Rectal smooth muscle tissue (tissue), 1 donor: Measurements from ENCODE around the gene DSG2.

ENCODE experiments used
- H3K27ac ChIP-seq: one replicate; pipeline ENCODE4 v1.7.0; 2013; ENCODE audit warnings: low read depth, low read length, inconsistent platforms
- H3K27me3 ChIP-seq: one replicate; pipeline ENCODE4 v1.7.0; 2013; ENCODE audit warnings: low read length; ENCODE audit not compliant: control insufficient read depth, insufficient read depth
- H3K36me3 ChIP-seq: one replicate; pipeline ENCODE4 v1.7.0; 2013; ENCODE audit warnings: low read length; ENCODE audit not compliant: control insufficient read depth, insufficient read depth
- H3K4me1 ChIP-seq: one replicate; pipeline ENCODE4 v1.7.0; 2013; ENCODE audit warnings: low read length; ENCODE audit not compliant: control insufficient read depth, insufficient read depth
- H3K4me3 ChIP-seq: one replicate; pipeline ENCODE4 v1.7.0; 2013; ENCODE audit warnings: low read length
- H3K9ac ChIP-seq: one replicate; pipeline ENCODE4 v1.7.0; 2013; ENCODE audit warnings: low read length

DSG2 gene

GRCh38 chr18:31583185-31583854 lies 85.3 kb downstream of the DSG2 start:
- no peak overlapping the region for H3K9ac ChIP-seq
- H3K36me3 ChIP-seq, result no peaks in the 10 kb centered on the region
- H3K27ac ChIP-seq, result no peak overlapping the region
- H3K27me3 ChIP-seq, result no peaks in the 10 kb centered on the region
- H3K4me3 ChIP-seq, result no peak overlapping the region
- H3K4me1 ChIP-seq, result peaks cover 4% of the 10 kb centered on the region

GRCh38 chr18:31585991-31586390 lies 88.0 kb downstream of the DSG2 start:
- Histone ChIP-seq H3K9ac (no peak overlapping the region), H3K27me3 (no peaks in the 10 kb centered on the region), H3K4me1 (peaks cover 4% of the 10 kb centered on the region), H3K4me3 (no peak overlapping the region), H3K36me3 (no peaks in the 10 kb centered on the region), H3K27ac (no peak overlapping the region)

- no peak overlapping the region for H3K9ac ChIP-seq
- H3K27me3 ChIP-seq, result no peaks in the 10 kb centered on the region
- H3K27ac ChIP-seq, result no peak overlapping the region
- H3K4me1 ChIP-seq, result peaks cover under 1% of the 10 kb centered on the region
- H3K4me3 ChIP-seq, result no peak overlapping the region
- H3K36me3 ChIP-seq, result no peaks in the 10 kb centered on the region
These were observed 88.6 kb downstream of the DSG2 start for GRCh38 chr18:31586616-31587015.

- Histone ChIP-seq H3K27me3 (no peaks in the 10 kb centered on the region), H3K27ac (no peak overlapping the region), H3K9ac (no peak overlapping the region), H3K36me3 (no peaks in the 10 kb centered on the region), H3K4me1 (no peaks in the 10 kb centered on the region), H3K4me3 (no peak overlapping the region)
These were observed 89.6 kb downstream of the DSG2 start for GRCh38 chr18:31587529-31587928.

GRCh38 chr18:31590570-31590969 lies 92.6 kb downstream of the DSG2 start:
- Histone ChIP-seq H3K27ac (no peak overlapping the region), H3K36me3 (no peaks in the 10 kb centered on the region), H3K4me3 (no peak overlapping the region), H3K4me1 (no peaks in the 10 kb centered on the region), H3K9ac (no peak overlapping the region), H3K27me3 (no peaks in the 10 kb centered on the region)

GRCh38 chr18:31591113-31591512 lies 93.1 kb downstream of the DSG2 start:
- no peaks in the 10 kb centered on the region for H3K36me3 ChIP-seq
- no peaks in the 10 kb centered on the region for H3K4me1 ChIP-seq
- no peak overlapping the region for H3K4me3 ChIP-seq
- H3K9ac ChIP-seq, result no peak overlapping the region
- no peak overlapping the region for H3K27ac ChIP-seq
- H3K27me3 ChIP-seq, result no peaks in the 10 kb centered on the region

- H3K36me3 ChIP-seq, result no peaks in the 10 kb centered on the region
- H3K9ac ChIP-seq, result no peak within 1 kb of the TSS
- H3K4me1 ChIP-seq, result no peaks in the 10 kb centered on the region
- no peak within 1 kb of the TSS for H3K4me3 ChIP-seq
- no peak within 1 kb of the TSS for H3K27ac ChIP-seq
- H3K27me3 ChIP-seq, result no peaks in the 10 kb centered on the region
These were observed 93.7 kb downstream of the DSG2 start, which contains the start of gene TTR for GRCh38 chr18:31591628-31592027. TTR (plus strand) TSS chr18:31591877; CDS start chr18:31591903, 26 bp downstream.

GRCh38 chr18:31592506-31593157 lies 94.7 kb downstream of the DSG2 start:
- no peak overlapping the region for H3K27ac ChIP-seq
- no peak overlapping the region for H3K4me3 ChIP-seq
- H3K27me3 ChIP-seq, result no peaks in the 10 kb centered on the region
- no peak overlapping the region for H3K9ac ChIP-seq
- no peaks in the 10 kb centered on the region for H3K4me1 ChIP-seq
- no peaks in the 10 kb centered on the region for H3K36me3 ChIP-seq

- Histone ChIP-seq H3K9ac (no peak overlapping the region), H3K27ac (no peak overlapping the region), H3K36me3 (no peaks in the 10 kb centered on the region), H3K4me1 (no peaks in the 10 kb centered on the region), H3K4me3 (no peak overlapping the region), H3K27me3 (no peaks in the 10 kb centered on the region)
These were observed 97.3 kb downstream of the DSG2 start for GRCh38 chr18:31595121-31595771.

GRCh38 chr18:31596081-31596872 lies 98.3 kb downstream of the DSG2 start:
- no peak overlapping the region for H3K27ac ChIP-seq
- H3K4me3 ChIP-seq, result no peak overlapping the region
- H3K9ac ChIP-seq, result no peak overlapping the region
- no peaks in the 10 kb centered on the region for H3K27me3 ChIP-seq
- H3K36me3 ChIP-seq, result no peaks in the 10 kb centered on the region
- no peaks in the 10 kb centered on the region for H3K4me1 ChIP-seq

- H3K4me3 ChIP-seq, result no peak overlapping the region
- no peaks in the 10 kb centered on the region for H3K4me1 ChIP-seq
- H3K9ac ChIP-seq, result no peak overlapping the region
- no peaks in the 10 kb centered on the region for H3K36me3 ChIP-seq
- H3K27me3 ChIP-seq, result no peaks in the 10 kb centered on the region
- no peak overlapping the region for H3K27ac ChIP-seq
These were observed 100.2 kb downstream of the DSG2 start for GRCh38 chr18:31598021-31598805.
